IPS-NIHi11 (cell line): Measurements from ENCODE around the gene CNDP2.
"Not testable (repeated sequence)": the region's sequence is repeated elsewhere in the genome, so short reads cannot be mapped to it uniquely, and the experiment has no call there.

Experiments
- DNase-seq: peaks from one replicate; pipeline ENCODE4 v3.0.0; 2012; ENCODE audit warnings: mixed read lengths, low spot score

Gene CNDP2

DNA sequence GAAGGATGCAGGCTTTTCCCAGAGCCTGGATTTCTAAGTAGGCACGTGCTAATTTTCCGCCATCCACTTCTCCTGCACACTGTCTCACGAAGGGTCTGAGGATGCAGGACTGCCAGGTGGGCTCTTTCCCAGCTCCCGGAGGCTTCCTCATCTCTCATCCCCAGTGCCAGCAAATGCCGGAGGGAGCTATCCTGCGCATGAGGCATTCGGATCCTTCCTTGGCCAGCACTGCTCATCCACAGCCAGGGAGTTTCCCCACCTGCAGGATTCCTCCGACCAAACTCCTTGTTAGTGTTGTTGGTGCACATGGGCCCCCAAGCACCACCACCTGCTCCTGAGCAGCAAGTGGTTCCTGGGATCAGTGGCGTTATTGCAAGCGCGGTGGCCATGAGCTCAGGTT, 43.1 kb downstream of the CNDP2 start:
- peak; percentile 1 for DNase-seq

DNA sequence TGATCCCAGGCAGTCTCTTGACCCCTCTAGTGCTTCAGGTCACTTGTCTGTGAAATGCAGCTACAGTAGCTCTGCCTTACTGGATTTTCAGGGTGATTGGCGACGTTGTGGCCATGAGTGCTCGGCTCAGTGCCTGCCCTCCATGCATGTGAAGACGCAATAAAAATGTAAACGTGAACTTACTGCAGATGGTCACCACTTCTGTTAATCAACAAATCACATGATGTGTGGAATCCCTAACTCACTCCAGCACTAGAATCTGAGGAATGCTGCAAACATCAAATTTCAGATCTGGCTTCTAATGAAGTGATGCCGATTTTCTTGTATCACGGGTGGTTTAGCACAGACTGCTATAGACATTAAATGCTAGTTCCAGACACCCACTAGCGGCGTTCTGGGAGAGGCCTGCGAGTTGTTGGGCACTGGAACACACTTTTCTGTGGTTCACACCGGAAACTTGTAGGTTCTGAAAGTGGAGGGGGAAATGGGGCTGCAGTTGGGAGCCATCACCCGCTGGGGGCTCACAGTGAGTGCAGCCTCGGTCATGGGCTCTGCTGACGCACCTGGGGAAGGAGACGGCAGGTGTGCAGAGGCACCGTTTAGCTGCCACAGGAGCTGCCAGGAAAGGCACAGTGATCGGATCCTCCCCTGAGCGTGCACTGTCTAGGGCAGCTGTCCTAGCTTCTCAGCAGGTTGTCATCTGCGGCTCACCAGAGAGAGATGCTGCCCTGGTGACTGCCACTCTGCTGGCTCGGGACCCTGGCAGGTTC, 44.7 kb downstream of the CNDP2 start:
- DNase-seq = peak; percentile 2

DNA sequence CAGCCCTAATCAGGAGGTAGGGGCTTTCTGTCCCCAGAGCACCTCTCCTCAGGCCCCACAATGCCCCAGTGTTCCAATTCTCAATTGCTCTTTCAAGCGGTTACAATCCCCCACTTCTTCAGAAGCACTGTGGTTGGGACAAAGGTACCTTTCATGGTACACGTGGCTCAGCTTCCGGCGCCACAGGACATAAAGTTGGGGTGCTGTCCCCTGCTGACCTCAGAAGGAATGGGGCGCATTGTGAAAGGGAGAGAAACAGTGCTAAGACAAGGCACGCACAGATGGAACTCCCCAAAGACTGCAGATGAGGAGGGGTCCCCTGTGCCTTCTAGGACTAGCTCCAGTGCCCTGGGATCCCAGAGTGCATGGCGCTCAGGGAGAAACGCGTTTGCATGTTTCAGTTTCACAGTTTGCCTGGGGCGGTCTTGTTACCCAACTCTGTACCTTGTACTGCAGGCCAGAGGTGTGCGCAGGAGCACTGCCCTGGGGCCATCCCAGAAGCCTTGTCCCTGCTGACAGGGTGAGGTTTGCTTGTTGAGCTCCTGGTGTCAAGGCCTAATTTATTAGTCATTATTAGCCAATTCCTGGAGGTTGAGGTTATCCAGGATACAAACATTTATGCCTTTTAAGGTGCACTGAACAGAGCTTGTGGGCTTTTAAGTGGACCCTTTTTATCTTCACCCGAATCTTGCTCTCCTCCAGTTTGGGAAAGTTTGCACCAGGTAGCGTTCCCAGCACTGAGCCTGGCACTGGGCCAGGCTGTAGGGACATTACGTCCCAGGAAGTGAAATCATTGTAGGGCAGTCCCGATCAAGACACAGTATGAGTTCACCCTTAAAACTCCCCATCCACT, 45.8 kb downstream of the CNDP2 start:
- peak; percentile 7 for DNase-seq

- DNase-seq = no peak
Measured at GRCh38 chr18:74544898-74545297, 48.7 kb downstream of the CNDP2 start.

DNA sequence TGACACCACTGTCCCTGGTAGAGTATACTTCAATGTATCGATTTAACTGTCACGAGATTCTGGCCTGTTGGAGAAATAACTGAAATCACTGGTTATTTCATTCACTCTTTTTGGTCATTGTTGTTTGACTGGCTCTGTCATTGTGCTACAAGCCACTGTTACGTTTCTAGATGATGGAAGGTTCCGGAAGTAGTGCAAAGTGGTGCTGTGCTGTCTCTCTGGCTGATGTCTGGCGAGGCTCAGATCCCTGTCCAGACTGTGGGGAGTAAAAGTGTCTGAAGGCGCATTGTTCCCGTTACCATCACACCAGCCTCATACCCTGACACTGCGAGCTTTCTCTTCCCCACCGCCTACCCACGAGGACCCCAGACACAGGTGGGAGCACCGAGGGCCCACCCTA, 49.8 kb downstream of the CNDP2 start:
- DNase-seq = no peak

DNA sequence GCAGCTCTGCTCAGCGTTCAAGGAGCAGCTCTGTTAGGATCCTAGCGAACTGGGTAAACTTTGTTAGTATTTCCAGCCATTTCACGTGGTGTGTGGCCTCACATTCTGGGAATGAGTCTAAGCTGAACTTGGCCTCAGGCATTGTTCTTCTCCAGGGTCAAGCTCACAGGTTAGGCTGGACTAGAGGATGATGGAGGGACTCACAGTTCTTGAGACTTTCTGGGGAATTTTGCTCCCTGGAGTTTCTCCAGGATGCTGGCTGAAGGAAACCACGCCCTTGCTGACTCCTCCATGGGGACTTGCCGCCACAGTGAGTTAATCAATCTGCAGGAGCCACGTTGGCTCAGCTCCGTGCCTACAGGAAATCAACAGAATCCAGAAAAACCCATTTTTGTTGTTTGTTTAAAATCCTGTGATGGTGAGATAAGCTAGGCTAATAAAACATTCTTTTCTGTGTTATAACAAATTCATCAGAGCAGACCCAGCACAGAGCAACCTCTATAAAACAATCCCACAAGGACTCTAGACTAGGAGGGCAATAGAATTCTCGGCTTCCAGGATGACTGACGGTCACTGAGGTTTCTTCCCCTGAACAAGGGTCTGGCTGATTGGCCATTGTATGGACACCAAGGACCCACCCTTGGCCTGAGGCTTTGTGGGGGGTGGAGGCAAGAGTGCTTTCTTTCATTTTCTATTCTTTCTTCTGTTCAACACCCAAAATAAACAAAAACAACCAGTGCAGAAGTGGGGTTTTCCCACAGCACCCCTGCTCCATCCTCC, 50.8 kb downstream of the CNDP2 start:
- DNase-seq = no peak

- no peak for DNase-seq
Measured at GRCh38 chr18:74547860-74548259, 51.7 kb downstream of the CNDP2 start.

- no peak for DNase-seq
Measured at GRCh38 chr18:74549591-74550104, 53.5 kb downstream of the CNDP2 start.

GRCh38 chr18:74550886-74551285, 54.7 kb downstream of the CNDP2 start:
- DNase-seq = no peak

- no peak for DNase-seq
Measured at GRCh38 chr18:74551452-74551851, 55.3 kb downstream of the CNDP2 start.

DNA sequence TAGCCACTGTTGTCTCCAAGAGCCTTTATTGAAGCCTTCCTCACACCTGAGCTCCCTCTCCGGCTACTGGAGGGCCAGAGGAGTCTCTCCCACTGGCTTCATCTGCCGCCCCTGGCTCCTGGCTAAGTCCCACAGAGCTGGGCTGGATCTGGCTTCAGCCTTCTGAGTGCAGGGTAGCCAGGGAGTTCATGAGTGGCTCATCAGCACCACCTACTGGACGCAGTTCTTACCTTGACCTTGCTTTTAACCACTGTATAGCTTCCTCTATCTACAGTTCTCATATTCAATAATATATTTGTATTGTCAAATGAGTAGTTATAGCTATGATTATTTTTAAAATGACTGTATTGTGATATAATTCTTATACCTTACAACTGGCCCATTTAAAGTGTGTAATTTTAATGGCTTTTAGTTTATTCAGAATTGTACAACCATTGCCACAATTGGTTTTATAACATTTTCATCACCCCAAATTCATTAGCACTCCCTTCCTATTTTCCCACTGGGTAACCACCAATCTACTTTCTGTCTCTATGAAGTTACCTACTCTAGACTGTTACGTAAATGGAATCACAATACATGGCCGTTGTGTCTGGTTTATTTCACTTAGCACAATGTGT, 55.9 kb downstream of the CNDP2 start:
- DNase-seq = peak; percentile 89

- no peak for DNase-seq
Measured at GRCh38 chr18:74556126-74556525, 60.0 kb downstream of the CNDP2 start.

DNA sequence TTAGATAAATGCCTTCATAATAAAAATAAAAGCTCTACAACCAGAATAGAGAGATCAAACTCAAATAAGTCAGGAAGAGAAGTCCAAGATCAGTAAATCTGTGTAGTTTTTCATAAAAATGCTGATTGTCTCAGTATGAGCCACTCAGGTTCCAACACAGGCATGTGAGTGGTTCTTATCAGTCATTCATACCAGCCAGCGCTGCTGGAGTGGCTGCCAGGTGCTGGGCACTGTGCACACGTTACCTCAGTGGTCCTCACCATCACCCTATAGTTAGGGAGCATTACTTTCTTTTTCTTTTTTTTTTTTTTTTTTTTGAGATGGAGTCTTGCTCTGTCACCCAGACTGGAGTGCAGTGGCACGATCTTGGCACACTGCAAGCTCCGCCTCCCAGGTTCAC, 61.9 kb downstream of the CNDP2 start:
- no peak for DNase-seq

DNA sequence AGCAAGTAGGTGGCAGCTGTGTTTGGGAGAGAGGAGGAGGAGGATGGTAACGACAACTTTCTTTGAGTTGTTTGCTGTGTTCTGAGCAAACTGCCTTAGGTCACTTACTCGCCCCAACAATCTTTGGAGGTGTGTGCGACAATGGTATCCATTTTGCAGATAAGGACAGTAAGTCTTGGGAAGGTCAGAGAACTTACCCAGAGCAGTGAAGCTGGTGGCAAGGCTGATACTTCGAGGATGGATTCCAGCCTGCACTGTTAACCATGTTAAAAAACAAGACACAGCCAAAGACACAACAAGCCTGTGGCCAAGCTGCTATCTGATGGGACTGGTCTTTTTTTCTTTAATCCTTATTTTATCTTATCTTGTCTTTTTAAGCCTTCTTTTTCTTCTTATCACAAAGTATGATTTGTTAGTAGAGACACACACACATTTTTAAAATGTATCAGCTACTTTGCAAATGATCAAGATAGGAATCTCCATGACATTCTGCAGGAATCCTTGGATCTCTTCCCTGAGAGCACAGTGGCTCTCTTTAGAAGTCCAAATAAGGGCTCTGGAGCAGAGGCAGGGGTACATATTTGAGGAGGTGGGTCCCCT, 66.1 kb downstream of the CNDP2 start:
- no peak for DNase-seq

DNA sequence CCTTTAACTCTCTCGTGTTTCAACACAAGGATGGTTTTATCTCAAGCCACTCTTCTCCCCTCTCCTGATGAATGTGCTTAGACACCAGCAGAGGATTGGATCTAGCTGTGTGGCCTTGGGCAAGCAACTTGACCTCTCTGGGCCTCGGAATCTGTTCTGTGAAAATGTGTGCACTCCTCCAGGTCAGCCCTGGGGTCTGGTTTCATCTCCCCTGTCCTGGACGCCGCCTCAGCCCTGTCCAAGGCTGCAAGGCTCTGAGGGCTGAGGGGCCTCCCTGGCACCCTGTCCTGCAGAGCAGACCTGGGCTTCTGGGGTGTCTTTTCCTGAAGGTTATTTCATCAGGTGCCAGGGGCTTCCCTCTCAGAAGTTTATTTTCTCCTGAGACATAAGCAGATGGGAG, 66.6 kb downstream of the CNDP2 start:
- DNase-seq = no peak

- DNase-seq = no peak
Measured at GRCh38 chr18:74563999-74564398, 67.8 kb downstream of the CNDP2 start.

DNA sequence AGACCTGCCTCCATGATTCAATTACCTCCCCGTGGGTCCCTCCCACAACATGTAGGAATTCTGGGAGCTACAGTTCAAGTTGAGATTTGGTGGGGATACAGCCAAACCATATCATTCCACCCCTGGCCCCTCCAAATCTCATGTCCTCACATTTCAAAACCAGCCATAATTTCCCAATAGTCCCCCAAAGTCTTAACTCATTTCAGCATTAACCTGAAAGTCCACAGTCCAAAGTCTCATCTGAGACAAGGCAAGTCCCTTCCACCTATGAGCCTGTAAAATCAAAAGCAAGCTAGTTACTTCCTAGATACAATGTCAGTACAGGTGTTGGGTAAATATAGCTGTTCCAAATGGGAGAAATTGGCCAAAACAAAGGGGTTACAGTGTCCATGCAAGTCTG, 69.0 kb downstream of the CNDP2 start:
- DNase-seq = not testable (repeated sequence)

- not testable (repeated sequence) for DNase-seq
Measured at GRCh38 chr18:74565993-74566392, 69.8 kb downstream of the CNDP2 start.

DNA sequence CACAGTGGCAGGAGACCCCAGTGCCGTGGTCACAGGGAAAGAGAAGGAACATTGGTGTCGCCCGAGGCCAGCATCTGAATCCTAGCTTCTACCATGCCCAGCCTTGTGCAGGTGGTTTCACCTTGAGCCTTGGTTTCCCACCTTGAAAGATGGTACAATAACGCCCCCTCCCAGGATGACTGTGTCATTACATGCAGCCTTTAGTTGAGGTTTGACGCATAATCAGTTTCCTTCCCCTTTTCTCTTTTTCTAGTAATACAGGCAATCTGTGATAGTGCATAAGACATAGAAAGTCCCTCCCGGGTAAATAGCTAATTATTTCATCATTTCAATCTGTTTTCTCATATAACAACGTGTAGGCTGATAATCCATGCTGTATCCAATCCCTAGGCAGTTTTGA, 71.7 kb downstream of the CNDP2 start:
- no peak for DNase-seq

GRCh38 chr18:74569401-74569800, 73.2 kb downstream of the CNDP2 start:
- no peak for DNase-seq

DNA sequence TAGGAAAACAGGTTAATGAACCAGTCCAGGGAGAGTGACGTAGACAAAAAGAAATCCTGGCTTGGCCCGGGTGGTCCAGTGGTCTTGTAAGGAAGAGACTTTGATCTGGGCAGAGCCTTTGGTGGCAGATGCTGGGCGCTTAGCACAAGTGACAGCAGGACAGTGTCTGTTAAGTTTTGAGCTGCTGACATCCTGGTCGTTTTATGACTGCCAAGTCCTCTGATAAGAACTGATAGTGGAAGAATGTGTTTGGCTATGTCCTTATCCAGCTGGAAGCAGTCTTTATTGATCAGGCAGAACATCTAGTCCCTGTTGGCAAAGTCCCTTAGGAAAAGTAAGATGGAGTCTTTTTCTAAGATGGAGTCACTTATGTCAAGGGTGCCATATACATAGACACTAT, 74.1 kb downstream of the CNDP2 start:
- DNase-seq = no peak
